Measurements from ENCODE around the gene MYH11.
"Not testable (repeated sequence)": the region's sequence is repeated elsewhere in the genome, so short reads cannot be mapped to it uniquely, and the experiment has no call there.

Gene MYH11

DNA sequence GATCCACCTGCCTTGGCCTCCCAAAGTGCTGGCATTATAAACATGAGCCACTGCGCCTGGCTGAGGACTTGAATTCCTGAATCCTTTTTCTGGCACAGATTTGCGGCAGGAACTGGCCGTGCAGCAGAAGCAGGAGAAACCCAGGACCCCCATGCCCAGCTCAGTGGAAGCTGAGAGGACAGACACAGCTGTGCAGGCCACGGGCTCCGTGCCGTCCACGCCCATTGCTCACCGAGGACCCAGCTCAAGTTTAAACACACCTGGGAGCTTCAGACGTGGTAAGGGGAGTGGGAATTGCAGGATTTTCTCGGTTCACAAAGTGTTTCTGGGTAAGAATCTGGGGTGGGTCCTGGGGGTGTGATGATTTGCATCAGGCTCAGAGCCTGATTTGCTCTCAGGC lies 165.8 kb downstream of the MYH11 start:
- DNase-seq (ENCODE audit: low read depth in 1 of 2, low spot score in 1 of 2): no peak

DNA sequence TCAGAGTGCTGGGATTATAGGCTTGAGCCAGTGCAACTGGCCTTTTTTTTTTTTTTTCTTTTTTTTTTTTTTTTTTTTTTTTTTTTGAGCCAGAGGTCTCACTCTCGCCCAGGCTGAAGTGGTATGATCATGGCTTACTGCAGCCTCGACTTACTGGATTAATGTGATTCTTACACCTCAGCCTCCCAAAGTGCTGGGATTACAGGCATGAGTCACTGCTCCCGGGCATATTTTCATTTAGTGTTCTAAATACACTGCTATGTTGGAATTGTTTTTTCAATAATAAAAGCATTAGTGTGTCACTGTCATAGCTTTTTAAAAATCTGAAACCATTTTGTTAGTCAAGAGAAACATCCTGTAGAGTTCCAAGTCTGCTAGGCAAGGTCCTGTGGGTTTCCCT lies 166.5 kb downstream of the MYH11 start:
- no peak for DNase-seq (ENCODE audit: low read depth in 1 of 2, low spot score in 1 of 2)
- in situ Hi-C loops (cut with HindIII; ENCODE audit: low pct_unique_long_range_greater_than_20kb, low sequenced_read_pairs): no loop called here
- TF ChIP-seq JUND (IDR thresholded peaks at IDR 0.05; ENCODE audit: low read depth): no peak

More for the DNA sequence above, 165.8 kb downstream of the MYH11 start:
- in situ Hi-C loops (cut with HindIII; ENCODE audit: low pct_unique_long_range_greater_than_20kb, low sequenced_read_pairs): no loop called here
- no peak for TF ChIP-seq JUND (IDR thresholded peaks at IDR 0.05; ENCODE audit: low read depth)

DNA sequence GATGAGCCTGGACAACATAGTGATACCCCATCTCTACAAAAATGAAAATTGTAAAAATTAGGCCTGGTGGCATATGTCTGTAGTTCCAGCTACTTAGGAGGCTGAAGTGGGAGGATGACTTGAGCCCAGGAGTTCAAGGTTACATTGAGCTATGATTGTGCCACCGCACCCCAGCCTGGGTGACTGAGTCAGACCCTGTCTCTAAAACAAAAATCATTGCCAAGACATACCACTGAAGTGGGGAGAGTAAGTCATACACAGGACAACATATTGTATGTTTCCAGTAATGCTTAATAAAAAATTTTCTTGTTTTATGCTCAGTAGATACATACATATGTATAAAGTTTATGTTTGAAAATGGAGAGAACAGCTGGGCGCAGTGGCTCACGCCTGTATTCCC lies 167.5 kb downstream of the MYH11 start:
- DNase-seq (ENCODE audit: low read depth in 1 of 2, low spot score in 1 of 2): no peak
- no peak for TF ChIP-seq JUND (IDR thresholded peaks at IDR 0.05; ENCODE audit: low read depth)
- in situ Hi-C loops (cut with HindIII; ENCODE audit: low pct_unique_long_range_greater_than_20kb, low sequenced_read_pairs): no loop called here

DNA sequence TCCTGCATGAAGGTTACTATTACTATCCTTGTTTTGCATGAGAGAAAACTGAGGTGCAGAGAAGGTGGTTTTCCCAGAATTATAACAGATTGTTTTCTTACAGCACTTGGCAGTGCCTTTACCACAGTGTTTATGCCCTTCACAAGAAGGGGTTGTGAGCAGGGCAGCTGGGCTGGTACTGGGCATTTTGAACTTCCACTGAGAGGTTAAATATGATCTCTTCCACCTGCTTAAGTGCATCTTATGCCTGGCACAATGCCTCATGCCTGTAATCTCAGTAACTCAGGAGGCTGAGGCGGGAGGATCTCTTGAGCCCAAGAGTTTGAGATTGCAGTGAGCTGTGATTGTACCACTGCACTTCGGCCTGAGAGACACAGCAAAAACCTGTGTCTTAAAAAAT lies 170.5 kb downstream of the MYH11 start:
- DNase-seq (ENCODE audit: low read depth in 1 of 2, low spot score in 1 of 2): no peak
- TF ChIP-seq JUND (IDR thresholded peaks at IDR 0.05; ENCODE audit: low read depth): no peak
- in situ Hi-C loops (cut with HindIII; ENCODE audit: low pct_unique_long_range_greater_than_20kb, low sequenced_read_pairs): no loop called here

DNA sequence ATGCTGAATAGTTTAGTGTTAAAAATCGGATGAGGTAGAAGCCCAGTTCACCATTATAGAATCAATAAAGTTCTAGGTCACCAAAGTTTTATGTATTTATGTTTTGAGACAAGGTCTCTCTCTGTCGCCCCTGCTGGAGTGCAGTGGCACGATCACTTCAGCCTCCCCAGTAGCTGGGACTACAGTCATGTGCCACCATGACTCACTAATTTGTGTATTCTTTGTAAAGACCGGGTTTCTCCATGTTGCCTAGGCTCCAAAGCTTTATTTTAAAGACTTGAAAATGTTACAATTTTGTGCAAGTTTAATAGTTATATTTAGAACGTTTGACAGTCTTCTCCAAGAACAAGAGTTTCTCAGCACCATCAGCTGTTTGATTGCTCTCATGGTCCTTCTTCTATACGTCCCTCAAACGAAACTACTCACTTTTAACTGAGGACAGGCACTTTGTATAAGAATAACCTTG lies 174.7 kb downstream of the MYH11 start:
- DNase-seq (ENCODE audit: low read depth in 1 of 2, low spot score in 1 of 2): peak in 1 of 2 experiments; percentile 80
- in situ Hi-C loops (cut with HindIII; ENCODE audit: low pct_unique_long_range_greater_than_20kb, low sequenced_read_pairs): no loop called here
- TF ChIP-seq JUND (IDR thresholded peaks at IDR 0.05; ENCODE audit: low read depth): no peak

DNA sequence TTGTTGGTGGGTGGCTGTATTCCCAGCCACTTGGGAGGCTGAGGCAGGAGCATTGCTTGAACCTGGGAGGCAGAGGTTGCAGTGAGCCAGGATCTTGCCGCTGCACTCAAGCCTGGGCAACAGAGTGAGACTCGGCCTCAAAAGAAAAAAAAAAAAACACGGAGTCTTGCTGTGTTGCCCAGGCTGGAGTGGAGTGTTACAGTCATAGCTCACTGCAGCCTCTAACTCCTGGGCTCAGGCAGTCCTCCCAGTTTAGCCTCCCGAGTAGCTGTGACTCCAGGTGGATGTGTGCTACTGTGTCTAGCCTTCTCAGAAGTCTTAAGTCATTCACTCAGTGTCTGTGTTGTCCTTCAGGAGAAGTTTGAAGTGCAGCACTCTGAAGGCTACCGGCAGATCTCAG lies 179.4 kb downstream of the MYH11 start:
- in situ Hi-C loops (cut with HindIII; ENCODE audit: low pct_unique_long_range_greater_than_20kb, low sequenced_read_pairs): no loop called here
- no peak for DNase-seq (ENCODE audit: low read depth in 1 of 2, low spot score in 1 of 2)
- TF ChIP-seq JUND (IDR thresholded peaks at IDR 0.05; ENCODE audit: low read depth): no peak

DNA sequence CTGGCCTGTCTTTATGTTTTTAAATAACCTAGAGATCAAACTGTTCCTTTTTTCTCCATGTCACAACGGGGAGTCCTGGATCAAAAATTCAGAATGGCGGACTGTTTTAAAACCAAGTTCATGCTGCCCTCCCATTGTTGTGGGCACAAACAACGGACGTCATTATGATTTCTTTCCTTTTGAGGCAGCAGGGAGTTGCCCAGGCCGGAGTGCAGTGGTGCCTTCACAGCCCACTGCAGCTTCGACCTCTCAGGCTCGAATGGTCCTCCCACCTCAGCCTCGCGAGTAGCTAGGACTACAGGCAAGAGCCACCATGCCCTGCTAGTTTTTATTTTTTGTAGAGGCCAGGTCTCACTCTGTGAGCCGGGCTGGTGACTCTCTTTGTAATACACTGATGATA lies 180.3 kb downstream of the MYH11 start:
- TF ChIP-seq JUND (IDR thresholded peaks at IDR 0.05; ENCODE audit: low read depth): no peak
- in situ Hi-C loops (cut with HindIII; ENCODE audit: low pct_unique_long_range_greater_than_20kb, low sequenced_read_pairs): no loop called here
- no peak for DNase-seq (ENCODE audit: low read depth in 1 of 2, low spot score in 1 of 2)

DNA sequence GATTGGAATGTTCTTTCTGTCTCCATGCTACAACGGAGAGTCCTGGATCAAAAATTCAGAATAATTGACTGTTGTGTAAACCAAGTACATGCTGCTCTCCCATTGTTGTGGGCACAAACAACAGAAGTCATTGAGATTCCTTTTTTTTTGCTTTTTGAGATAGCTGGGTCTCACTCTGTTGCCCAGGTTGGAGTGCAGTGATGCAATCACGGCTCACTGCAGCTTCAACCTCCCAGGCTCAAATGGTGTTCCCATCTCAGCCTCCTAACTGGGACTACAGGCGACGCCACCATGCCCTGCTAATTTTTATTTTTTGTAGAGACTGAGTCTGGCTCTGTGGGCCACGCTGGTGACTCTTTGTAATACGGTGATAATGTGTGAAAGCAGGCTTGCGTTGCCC lies 182.3 kb downstream of the MYH11 start:
- TF ChIP-seq JUND (IDR thresholded peaks at IDR 0.05; ENCODE audit: low read depth): no peak
- in situ Hi-C loops (cut with HindIII; ENCODE audit: low pct_unique_long_range_greater_than_20kb, low sequenced_read_pairs): no loop called here
- DNase-seq (ENCODE audit: low read depth in 1 of 2, low spot score in 1 of 2): no peak

DNA sequence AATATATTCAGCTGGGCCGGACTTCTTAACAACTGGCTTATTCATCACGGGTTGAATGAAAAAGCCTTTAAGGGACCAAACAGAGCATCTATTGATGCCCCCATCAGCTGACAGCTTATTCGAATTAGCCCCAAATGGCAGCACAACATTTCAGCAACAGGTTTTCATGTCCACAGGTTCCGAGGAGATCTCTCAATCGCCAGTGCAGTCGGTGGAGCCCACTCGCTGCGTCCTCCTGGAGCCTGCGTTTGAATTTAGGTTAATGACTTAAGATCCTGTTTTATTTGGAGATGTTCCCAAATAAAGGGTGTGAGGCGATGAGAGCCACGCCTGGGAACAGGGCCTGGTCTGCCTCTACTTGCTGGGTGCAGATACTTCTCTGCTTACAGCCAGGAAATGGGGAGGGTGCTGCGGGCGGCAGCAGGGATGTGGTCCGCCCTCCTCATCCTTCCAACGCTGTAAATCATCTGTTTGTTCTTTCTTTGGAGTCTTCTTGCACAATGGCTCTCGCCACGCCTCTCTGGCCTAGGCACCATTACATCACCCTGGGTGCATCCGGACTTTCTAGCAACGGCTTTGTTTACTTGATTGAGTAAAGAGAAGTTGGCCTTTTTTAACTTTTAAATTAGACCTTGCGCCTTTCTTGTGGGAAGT lies 184.2 kb downstream of the MYH11 start:
- in situ Hi-C loops (cut with HindIII; ENCODE audit: low pct_unique_long_range_greater_than_20kb, low sequenced_read_pairs): no loop called here
- DNase-seq (ENCODE audit: low read depth in 1 of 2, low spot score in 1 of 2): peak; percentile 63 to 96
- TF ChIP-seq JUND (IDR thresholded peaks at IDR 0.05; ENCODE audit: low read depth): peak; percentile 64

DNA sequence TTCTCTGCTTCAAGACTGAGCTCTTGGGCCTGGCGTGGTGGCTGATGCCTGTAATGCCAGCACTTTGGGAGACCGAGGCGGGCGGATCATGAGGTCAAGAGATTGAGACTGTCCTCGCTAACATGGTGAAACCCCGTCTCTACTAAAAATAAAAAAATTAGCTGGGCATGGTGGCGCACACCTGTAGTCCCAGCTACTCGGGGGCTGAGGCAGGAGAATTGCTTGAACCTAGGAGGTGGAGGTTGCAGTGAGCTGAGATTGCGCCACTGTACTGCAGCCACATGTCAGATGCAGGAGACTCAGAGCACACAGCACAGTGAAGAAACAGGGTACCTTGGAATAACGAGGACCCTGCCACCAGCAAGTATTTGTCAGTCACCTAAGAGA lies 184.7 kb downstream of the MYH11 start:
- in situ Hi-C loops (cut with HindIII; ENCODE audit: low pct_unique_long_range_greater_than_20kb, low sequenced_read_pairs); DNase-seq (ENCODE audit: low read depth in 1 of 2, low spot score in 1 of 2): not testable (repeated sequence)

DNA sequence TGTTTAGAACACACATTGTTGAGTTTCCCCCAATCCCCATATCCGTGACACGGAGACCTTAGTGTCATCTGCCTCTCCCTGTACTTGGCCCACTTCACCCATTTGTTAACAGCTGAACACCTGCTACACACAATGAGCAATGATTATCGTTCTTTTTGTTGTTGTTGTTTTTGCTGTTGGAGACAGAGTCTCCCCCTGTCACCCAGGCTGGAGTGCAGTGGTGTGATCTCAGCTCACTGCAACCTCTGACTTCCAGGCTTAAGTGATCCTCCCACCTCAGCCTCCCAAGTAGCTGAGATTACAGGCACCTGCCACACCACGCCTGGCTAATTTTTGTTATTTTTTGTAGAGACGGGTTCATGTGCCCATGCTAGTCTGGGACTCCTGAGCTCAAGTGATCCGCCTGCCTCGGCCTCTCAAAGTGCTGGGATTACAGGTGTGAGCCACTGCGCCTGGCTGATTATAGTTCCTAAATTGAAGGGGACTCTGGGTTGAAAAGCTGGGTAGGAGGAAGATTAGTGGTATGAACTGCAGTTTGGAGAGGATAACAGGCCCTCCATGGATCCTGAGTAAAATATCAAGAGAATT lies 185.2 kb downstream of the MYH11 start:
- TF ChIP-seq JUND (IDR thresholded peaks at IDR 0.05; ENCODE audit: low read depth): no peak
- DNase-seq (ENCODE audit: low read depth in 1 of 2, low spot score in 1 of 2): no peak
- in situ Hi-C loops (cut with HindIII; ENCODE audit: low pct_unique_long_range_greater_than_20kb, low sequenced_read_pairs): no loop called here

DNA sequence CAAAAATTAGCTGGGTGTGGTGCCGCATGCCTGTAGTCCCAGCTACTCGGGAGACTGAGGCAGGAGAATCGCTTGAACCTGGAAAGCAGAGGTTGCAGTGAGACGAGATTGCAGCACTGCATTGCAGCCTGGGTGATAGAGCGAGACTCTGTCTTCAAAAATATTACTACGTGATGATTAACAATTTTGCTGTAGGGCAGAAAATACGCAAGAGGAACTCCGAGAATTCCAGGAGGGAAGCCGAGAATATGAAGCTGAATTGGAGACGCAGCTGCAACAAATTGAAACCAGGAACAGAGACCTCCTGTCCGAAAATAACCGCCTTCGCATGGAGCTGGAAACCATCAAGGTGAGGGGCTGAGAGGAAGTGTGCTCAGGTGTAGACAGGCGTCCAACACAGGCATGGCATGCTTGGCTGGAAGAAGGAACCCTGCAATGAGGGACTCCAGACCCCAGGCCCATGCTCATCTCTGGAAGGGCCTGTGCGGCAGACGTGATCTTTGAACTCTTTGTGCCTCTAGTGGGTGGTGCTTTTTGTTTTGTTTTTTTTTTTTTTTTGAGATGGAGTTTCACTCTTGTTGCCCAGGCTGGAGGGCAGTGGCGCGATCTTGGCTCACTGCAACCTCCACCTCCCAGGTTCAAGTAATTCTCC lies 189.6 kb downstream of the MYH11 start:
- in situ Hi-C loops (cut with HindIII; ENCODE audit: low pct_unique_long_range_greater_than_20kb, low sequenced_read_pairs): no loop called here
- no peak for DNase-seq (ENCODE audit: low read depth in 1 of 2, low spot score in 1 of 2)
- TF ChIP-seq JUND (IDR thresholded peaks at IDR 0.05; ENCODE audit: low read depth): no peak

DNA sequence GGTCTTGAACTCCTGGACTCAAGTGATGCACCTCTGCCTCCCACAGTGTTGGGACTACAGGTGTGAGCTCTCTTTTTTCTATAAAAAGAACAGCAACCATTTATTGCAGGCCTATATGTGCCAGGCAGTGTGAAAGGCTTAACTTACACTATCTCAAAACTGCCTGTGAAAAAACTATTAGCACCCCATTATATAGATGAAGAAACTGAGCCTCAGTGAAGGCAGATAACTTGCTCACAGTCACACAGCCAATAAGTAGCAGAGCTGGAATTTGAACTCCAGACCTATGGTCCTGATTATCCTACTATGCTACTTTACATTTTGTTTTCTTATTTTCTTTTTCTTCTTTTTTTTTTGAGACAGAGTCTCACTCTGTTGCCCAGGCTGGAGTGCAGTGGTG lies 191.7 kb downstream of the MYH11 start:
- in situ Hi-C loops (cut with HindIII; ENCODE audit: low pct_unique_long_range_greater_than_20kb, low sequenced_read_pairs): no loop called here
- no peak for DNase-seq (ENCODE audit: low read depth in 1 of 2, low spot score in 1 of 2)
- no peak for TF ChIP-seq JUND (IDR thresholded peaks at IDR 0.05; ENCODE audit: low read depth)

Measured in T47D (cell line).